Left ventricle myocardium inferior (tissue), 1 donor: ENCODE results near the gene KANSL1. TPM values are rescaled to one million over a fixed set of nuclear protein-coding genes. Genes with fewer than 3 reads are reported as not detected.

Experiments
- DNase-seq: peaks from one replicate; pipeline ENCODE4 v3.0.0-alpha.2; 2020
- H3K27ac ChIP-seq: fragments of 200-600 bp; replicated peaks from 2 replicates; pipeline ENCODE4 v1.8.0; 2021
- H3K27me3 ChIP-seq: fragments of 200-600 bp; 2 replicates; pipeline ENCODE4 v1.8.0; 2021; ENCODE audit warnings: low read depth
- H3K36me3 ChIP-seq: fragments of 200-600 bp; 2 replicates; pipeline ENCODE4 v1.8.0; 2021
- H3K4me1 ChIP-seq: fragments of 200-600 bp; 2 replicates; pipeline ENCODE4 v1.8.0; 2021
- H3K4me3 ChIP-seq: fragments of 200-600 bp; 2 replicates; pipeline ENCODE4 v1.8.0; 2021; ENCODE audit warnings: mild to moderate bottlenecking, moderate library complexity
- H3K9me3 ChIP-seq: fragments of 200-600 bp; replicated peaks from 2 replicates; pipeline ENCODE4 v1.8.0; 2021
- intact Hi-C: fragments of 100-400 bp; cut with micrococcal nuclease; formaldehyde crosslinking; loops from one replicate; pipeline ENCODE4 v1.11.0; 2022
- total RNA-seq: library from RNA; stranded (reverse); fragmentation: NEBNext Ultra II Directional; extraction: Animal tissue kit (Norgen Biotek cat#: 25700); gene quantifications from one replicate; pipeline ENCODE4 v1.2.1, GENCODE V29; 2021
- TF ChIP-seq, protein P1 (sequence below): fragments of 200-600 bp; IDR thresholded peaks from 2 replicates; pipeline ENCODE4 v1.8.0; 2021; ENCODE audit warnings: antibody characterized with exemption, mild to moderate bottlenecking, borderline replicate concordance
- donor health status: DM: no; HTN: yes; CAD: no; lungs with severe emphysema.

The KANSL1 gene
- total RNA-seq, 1 donor from 2014 or later = 23.7 TPM

DNA sequence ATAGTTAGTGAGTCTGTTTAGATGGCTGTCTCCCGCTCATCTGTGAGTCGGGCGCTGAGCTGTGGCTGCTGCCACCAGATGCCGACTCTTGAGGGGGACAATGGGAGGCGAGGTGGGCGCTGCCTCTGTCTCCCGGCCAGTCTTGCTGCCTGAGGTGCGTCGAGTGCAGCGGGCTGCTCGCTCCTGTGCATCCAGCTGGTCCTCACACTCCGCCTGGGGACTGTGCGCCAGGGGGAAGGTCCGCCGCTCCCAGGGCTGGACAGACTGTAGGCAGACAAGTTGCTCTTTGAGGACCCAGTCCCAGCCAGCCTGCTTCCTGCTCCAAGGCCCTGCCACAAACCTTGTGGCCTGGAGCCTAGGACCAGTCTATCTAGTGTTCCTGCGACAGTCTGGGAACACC lies 161.8 kb downstream of the KANSL1 start:
- Histone ChIP-seq H3K4me3 (no peak overlapping the region), H3K27me3 (no peaks in the 10 kb centered on the region), H3K27ac (no peak overlapping the region), H3K9me3 (no peaks in the 10 kb centered on the region), H3K36me3 (peaks cover 73% of the 10 kb centered on the region), H3K4me1 (peaks cover 24% of the 10 kb centered on the region)
- TF ChIP-seq, protein P1, sequence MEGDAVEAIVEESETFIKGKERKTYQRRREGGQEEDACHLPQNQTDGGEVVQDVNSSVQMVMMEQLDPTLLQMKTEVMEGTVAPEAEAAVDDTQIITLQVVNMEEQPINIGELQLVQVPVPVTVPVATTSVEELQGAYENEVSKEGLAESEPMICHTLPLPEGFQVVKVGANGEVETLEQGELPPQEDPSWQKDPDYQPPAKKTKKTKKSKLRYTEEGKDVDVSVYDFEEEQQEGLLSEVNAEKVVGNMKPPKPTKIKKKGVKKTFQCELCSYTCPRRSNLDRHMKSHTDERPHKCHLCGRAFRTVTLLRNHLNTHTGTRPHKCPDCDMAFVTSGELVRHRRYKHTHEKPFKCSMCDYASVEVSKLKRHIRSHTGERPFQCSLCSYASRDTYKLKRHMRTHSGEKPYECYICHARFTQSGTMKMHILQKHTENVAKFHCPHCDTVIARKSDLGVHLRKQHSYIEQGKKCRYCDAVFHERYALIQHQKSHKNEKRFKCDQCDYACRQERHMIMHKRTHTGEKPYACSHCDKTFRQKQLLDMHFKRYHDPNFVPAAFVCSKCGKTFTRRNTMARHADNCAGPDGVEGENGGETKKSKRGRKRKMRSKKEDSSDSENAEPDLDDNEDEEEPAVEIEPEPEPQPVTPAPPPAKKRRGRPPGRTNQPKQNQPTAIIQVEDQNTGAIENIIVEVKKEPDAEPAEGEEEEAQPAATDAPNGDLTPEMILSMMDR = no peak
- intact Hi-C loops = no loop called here
- DNase-seq = no peak

DNA sequence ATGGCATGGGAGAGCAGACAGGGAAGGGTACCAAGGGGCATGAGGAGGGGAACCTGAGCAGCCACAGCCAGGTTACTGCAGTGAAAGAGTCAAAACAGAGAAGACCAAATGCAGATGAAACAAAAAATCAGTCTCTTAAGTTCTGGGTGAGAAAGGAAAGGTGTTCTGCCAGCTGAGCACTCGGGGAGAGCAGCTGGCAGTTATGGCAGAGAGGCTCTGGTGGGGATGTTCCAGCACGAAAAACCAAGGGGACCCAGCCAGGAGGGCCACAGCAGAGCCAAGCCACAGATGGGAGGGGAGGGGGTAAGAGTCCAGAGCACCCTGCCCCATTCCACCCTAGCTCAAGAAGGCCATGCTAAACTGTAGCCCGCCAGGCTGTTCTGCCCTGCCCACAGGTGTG lies 162.5 kb downstream of the KANSL1 start:
- no peaks in the 10 kb centered on the region for H3K27me3 ChIP-seq

DNA sequence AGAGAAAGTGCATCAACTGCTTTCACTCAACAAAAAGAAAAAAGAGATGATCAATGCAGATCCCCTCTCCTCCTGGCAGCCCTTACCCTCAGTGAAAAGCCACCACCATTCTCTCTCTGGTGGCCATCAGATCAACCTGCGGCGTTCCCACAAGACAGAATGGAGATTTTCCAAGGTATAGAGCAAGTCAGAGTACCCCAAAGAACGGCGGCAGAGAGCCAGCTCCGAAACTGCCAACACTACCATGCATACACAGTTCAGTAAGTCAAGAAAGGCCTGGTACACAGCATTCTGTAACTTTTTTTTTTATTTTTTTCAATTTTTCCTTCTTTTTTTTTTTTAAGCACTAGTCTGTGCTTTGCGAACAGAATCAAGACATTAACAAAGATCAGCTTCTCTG lies 163.6 kb downstream of the KANSL1 start:
- H3K4me3 ChIP-seq = no peak overlapping the region
- DNase-seq = no peak
- TF ChIP-seq, protein P1 = no peak
- peaks cover 55% of the 10 kb centered on the region for H3K36me3 ChIP-seq
- peaks cover 20% of the 10 kb centered on the region for H3K4me1 ChIP-seq
- no peak overlapping the region for H3K27ac ChIP-seq
- no peaks in the 10 kb centered on the region for H3K9me3 ChIP-seq
- intact Hi-C loops = no loop called here
- no peaks in the 10 kb centered on the region for H3K27me3 ChIP-seq

More for the DNA sequence above, 162.5 kb downstream of the KANSL1 start:
- Histone ChIP-seq H3K27ac (no peak overlapping the region), H3K9me3 (no peaks in the 10 kb centered on the region), H3K36me3 (peaks cover 66% of the 10 kb centered on the region), H3K4me1 (peaks cover 24% of the 10 kb centered on the region), H3K4me3 (no peak overlapping the region)
- TF ChIP-seq, protein P1 = no peak
- DNase-seq = no peak
- intact Hi-C loops = no loop called here

DNA sequence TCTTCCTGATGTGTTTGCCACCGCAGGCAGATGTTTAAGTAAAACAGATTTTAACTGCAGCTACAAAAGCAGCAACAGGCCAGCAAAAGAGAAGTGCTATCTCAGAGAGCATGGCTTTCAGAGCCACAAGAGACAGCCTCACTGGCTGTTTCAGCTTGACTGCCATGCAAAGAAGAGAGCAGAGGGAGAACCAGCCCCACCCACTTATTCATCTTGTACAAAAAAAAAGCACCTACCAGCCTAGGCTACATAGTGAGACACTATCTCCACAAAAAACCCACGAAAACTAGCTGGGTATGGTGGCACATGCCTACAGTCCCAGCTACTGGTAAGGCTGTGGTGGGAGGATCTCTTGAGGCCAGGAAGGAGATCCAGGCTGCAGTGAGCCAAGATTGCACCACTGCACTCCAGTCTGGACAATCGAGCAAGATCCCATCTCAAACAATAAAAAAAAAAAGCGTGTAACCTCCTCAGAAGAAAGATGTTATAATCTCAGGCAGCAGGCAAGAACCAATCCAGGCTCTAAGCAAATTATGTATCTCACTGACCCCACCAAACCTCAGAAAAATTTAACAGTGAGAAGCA lies 164.2 kb downstream of the KANSL1 start:
- no peaks in the 10 kb centered on the region for H3K9me3 ChIP-seq
- no peak for DNase-seq
- no peaks in the 10 kb centered on the region for H3K27me3 ChIP-seq
- intact Hi-C loops = no loop called here
- H3K27ac ChIP-seq = peak overlapping the region; percentile 50
- peaks cover 20% of the 10 kb centered on the region for H3K4me1 ChIP-seq
- no peak overlapping the region for H3K4me3 ChIP-seq
- H3K36me3 ChIP-seq = peaks cover 50% of the 10 kb centered on the region
- TF ChIP-seq, protein P1 = no peak

DNA sequence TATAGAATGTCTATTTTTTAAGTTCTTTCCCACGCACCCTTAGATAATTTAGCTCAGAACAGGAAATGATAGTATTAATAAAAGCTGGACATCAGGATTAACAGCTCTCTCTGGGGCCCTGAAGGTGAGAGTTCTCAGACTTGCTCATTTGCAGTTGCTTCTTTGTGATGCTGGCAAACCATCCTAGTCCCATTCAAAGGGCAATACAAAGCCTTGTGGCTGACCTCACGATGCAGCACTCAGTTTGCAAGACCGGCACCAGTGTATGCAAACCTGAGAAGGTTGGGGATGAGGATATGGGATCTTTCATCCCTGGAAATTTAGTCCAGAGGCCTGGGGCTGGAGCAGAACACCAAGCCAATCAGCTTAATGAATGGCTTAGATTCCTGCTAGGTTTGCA lies 164.9 kb downstream of the KANSL1 start:
- intact Hi-C loops = no loop called here
- Histone ChIP-seq H3K9me3 (no peaks in the 10 kb centered on the region), H3K27me3 (no peaks in the 10 kb centered on the region), H3K27ac (peak overlapping the region; percentile 50), H3K36me3 (peaks cover 50% of the 10 kb centered on the region), H3K4me1 (peaks cover 20% of the 10 kb centered on the region), H3K4me3 (no peak overlapping the region)
- DNase-seq = no peak
- TF ChIP-seq, protein P1 = no peak
